GM12878 (cell line): ENCODE results near the gene DDHD1. TPM values are rescaled to one million over a fixed set of nuclear protein-coding genes. Genes with fewer than 3 reads are reported as not detected.

Experiments used
- ATAC-seq: fragments of 200-7000 bp; cut with Tn5 transposase; 3 replicates; pipeline ENCODE4 v1.9.1; 2020; ENCODE audit warnings: mild to moderate bottlenecking, moderate library complexity
- BruUV-seq: library from RNA; stranded (reverse); fragments of 400-500 nt; replicated peaks from 2 replicates; lab custom pipeline; 2021; lab: Mats Ljungman, UMichigan
- CTCF ChIA-PET: fragments of 300-600 bp; sonication (Branson Sonifier 250); formaldehyde crosslinking; extraction: SDS; loops from one replicate; lab custom pipeline; 2021; ENCODE audit warnings: inconsistent platforms; lab: Yijun Ruan, JAX
- POLR2A ChIA-PET: fragments of 350-600 bp; formaldehyde crosslinking; extraction: SDS; loops from one replicate; lab custom pipeline; 2021; ENCODE audit warnings: inconsistent platforms; lab: Charles Lee
- RAD21 ChIA-PET: fragments of 300-600 bp; sonication (Branson Sonifier 250); formaldehyde crosslinking; loops from one replicate; lab custom pipeline; 2023; ENCODE audit warnings: antibody characterized with exemption; ENCODE audit not compliant: unreplicated experiment; lab: Charles Lee
- SMC1A ChIA-PET: fragments of 300-600 bp; sonication (Branson Sonifier 250); formaldehyde crosslinking; loops from one replicate; lab custom pipeline; 2023; ENCODE audit not compliant: unreplicated experiment, uncharacterized antibody; lab: Charles Lee
- DNase-seq: peaks from one replicate; pipeline ENCODE4 v3.0.0-alpha.2; 2011; ENCODE audit warnings: low read depth, low spot score
- FAIRE-seq: peaks from 3 replicates; lab custom pipeline; 2011; peaks lifted over from hg19 to GRCh38; lab: Jason Lieb, UNC
- H2AFZ ChIP-seq: 2 replicates; pipeline ENCODE4 v1.6.0; 2011; ENCODE audit warnings: low read depth, low read length, control low read depth; ENCODE audit not compliant: control insufficient read depth
- H3K27ac ChIP-seq: 2 replicates; pipeline ENCODE4 v1.5.1; 2011; ENCODE audit warnings: control low read depth; ENCODE audit not compliant: control insufficient read depth, insufficient read depth
- H3K27me3 ChIP-seq, 2 experiments: replicated peaks in 1 of 2; 2 replicates each; pipeline versions ENCODE4 v1.6.0 to v1.6.1; 2011; ENCODE audit warnings: low read length in 1 of 2; ENCODE audit not compliant: control insufficient read depth in 2 of 2, insufficient read depth in 2 of 2
- H3K36me3 ChIP-seq, 2 experiments: 2 replicates each; pipeline ENCODE4 v1.5.1; 2011; ENCODE audit warnings: low read length in 1 of 2; ENCODE audit not compliant: control insufficient read depth in 2 of 2, insufficient read depth in 2 of 2
- H3K4me1 ChIP-seq: 2 replicates; pipeline ENCODE4 v1.6.1; 2011; ENCODE audit warnings: mild to moderate bottlenecking, low read length, moderate library complexity, mixed read lengths; ENCODE audit not compliant: control insufficient read depth, insufficient read depth
- H3K4me2 ChIP-seq: 2 replicates; pipeline ENCODE4 v1.6.0; 2011; ENCODE audit warnings: control low read depth; ENCODE audit not compliant: control insufficient read depth, insufficient read depth
- H3K4me3 ChIP-seq: fragments of 200-600 bp; sonication (generic); 2 replicates; pipeline ENCODE4 v1.5.1; 2016
- H3K79me2 ChIP-seq: 2 replicates; pipeline ENCODE4 v1.6.0; 2011; ENCODE audit warnings: low read length; ENCODE audit not compliant: control insufficient read depth, insufficient read depth
- H3K9ac ChIP-seq: 2 replicates; pipeline ENCODE4 v1.8.0; 2011; ENCODE audit warnings: low read length, control low read depth, mixed read lengths; ENCODE audit not compliant: control insufficient read depth, insufficient read depth
- H3K9me3 ChIP-seq: replicated peaks from 3 replicates; pipeline ENCODE4 v1.5.1; 2011; ENCODE audit warnings: mild to moderate bottlenecking, low read length; ENCODE audit not compliant: control insufficient read depth, insufficient read depth
- H4K20me1 ChIP-seq: 2 replicates; pipeline ENCODE4 v1.6.0; 2011; ENCODE audit not compliant: control insufficient read depth, insufficient read depth
- EZH2 ChIP-seq: IDR thresholded peaks from 2 replicates; pipeline ENCODE4 v1.6.1; 2012; ENCODE audit warnings: low read depth, mild to moderate bottlenecking, control low read depth, inconsistent platforms, low read length, borderline replicate concordance; ENCODE audit not compliant: control insufficient read depth
- KDM1A ChIP-seq: fragments of 200-600 bp; sonication (generic); IDR thresholded peaks from 2 replicates; pipeline ENCODE4 v1.6.1; 2016; ENCODE audit warnings: borderline replicate concordance
- NFYA ChIP-seq: IDR thresholded peaks from 2 replicates; pipeline ENCODE4 v1.6.1; 2011; ENCODE audit warnings: low read depth, mild to moderate bottlenecking, low read length, improper control_type of control experiment, borderline replicate concordance
- RUNX3 ChIP-seq: IDR thresholded peaks from 2 replicates; pipeline ENCODE4 v1.6.1; 2012; ENCODE audit warnings: low read length, inconsistent platforms
- WGBS: methylation state at CpG from one replicate; pipeline ENCODE4 v1.1.6; 2016; ENCODE audit warnings: low lambda C conversion rate; ENCODE audit not compliant: insufficient replicate concordance, insufficient coverage; ENCODE audit errors: missing lambda C conversion rate; 5-methylcytosine and 5-hydroxymethylcytosine counted together
- in situ Hi-C: fragments of 300-500 bp; cut with MboI; formaldehyde crosslinking; loops from 9 replicates; pipeline ENCODE4 v1.14.3; 2018; ENCODE audit warnings: mixed read lengths
- intact Hi-C: fragments of 100-400 bp; cut with micrococcal nuclease; formaldehyde crosslinking; loops from one replicate; pipeline ENCODE4 v1.14.2; 2022; ENCODE audit not compliant: unreplicated experiment
- polyA plus RNA-seq, 11 experiments: library from polyadenylated mRNA; depleted of rRNA in 4 of 11; unstranded in 6 of 11; stranded (reverse) in 5 of 11; fragments of >200 nt; fragmentation: Nextera tagmentation in 4 of 11; fragmentation: Illumina TruSeq in 1 of 11; extraction: Ambion mirVana in 4 of 11; extraction: Trizol in 1 of 11; gene quantifications; 1 replicate in 1 of 11; 2 replicates in 10 of 11; pipeline versions ENCODE4 v1.2.1 to v1.2.3, GENCODE V29; 2011 to 2016; ENCODE audit warnings: inconsistent platforms in 2 of 11, missing spikeins in 2 of 11, low read depth in 1 of 11
- total RNA-seq, 4 experiments: library from RNA; depleted of rRNA in 3 of 4; stranded (reverse); fragments of >200 nt in 3 of 4; fragmentation: Illumina TruSeq in 1 of 4; extraction: Trizol in 1 of 4; gene quantifications; 2 replicates each; pipeline versions ENCODE4 v1.2.1 to v1.2.3, GENCODE V29; 2013 to 2021
- TF ChIP-seq, protein P1 (sequence below): fragments of 450-650 bp; IDR thresholded peaks from 2 replicates; pipeline ENCODE4 v1.6.1; 2017; ENCODE audit warnings: mild to moderate bottlenecking, moderate library complexity

DDHD1 gene
- total and polyA plus RNA-seq, 10 of the 15 experiments (the other 5 are each of a cell fraction or from before 2014, with no cell fraction given) = 7.7 to 52.3 (median 28.5) TPM

DNA sequence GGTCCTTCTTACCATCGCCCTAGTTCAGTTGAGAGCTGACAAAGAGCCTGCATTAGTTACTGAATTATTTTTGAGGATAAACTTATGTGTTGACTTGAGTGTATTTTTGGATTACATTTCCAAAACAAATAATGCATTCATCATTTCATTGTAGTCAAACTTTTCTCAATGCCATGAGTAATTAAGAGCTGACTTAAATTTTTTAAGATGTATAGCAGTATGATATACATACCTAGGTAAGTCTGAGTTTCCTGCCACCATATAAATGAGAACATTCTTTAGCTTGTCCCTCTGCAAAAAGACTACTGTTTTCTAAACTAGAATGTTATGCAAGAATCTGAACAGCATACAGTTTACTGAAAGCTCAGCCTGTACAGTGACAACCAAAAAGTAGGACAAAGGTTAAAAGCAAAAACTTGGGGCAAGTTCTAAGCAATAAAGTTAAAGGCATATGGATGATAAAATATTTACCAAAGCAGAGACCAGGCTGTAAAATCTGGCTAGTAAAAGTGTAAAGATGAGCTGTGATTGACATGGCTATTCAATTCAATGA is 120.2 kb downstream of the DDHD1 start:
- 95% methylated on average over 1 of the region's 1 CpG for WGBS
- in situ Hi-C loops (no loop called here), intact Hi-C loops (no loop called here)
- DNase-seq = no peak
- Histone ChIP-seq H3K27ac (no peak overlapping the region), H3K27me3 (no peaks in the 10 kb centered on the region), H3K4me2 (no peak overlapping the region), H3K9me3 (no peaks in the 10 kb centered on the region; the same call in 2 of the 3 replicates), H3K9ac (no peak overlapping the region), H3K4me1 (no peaks in the 10 kb centered on the region), H3K4me3 (no peak overlapping the region), H4K20me1 (no peaks in the 10 kb centered on the region), H2AFZ (no peak overlapping the region), H3K36me3 (peaks cover 0 to 22% of the 10 kb centered on the region in 2 experiments; a peak in 2 of 4 replicates), H3K79me2 (no peaks in the 10 kb centered on the region)
- SMC1A ChIA-PET = interaction anchor here (1.0 kb wide), 1 partner anchor 10 kb away, joined by 3 read pairs; no protein-coding TSS in a partner anchor
- RAD21 ChIA-PET = no interaction called here
- CTCF ChIA-PET = interaction anchor here (0.6 to 0.8 kb wide), 2 partner anchors 10 to 617 kb away, joined by 3 read pairs; no protein-coding TSS in a partner anchor
- no peak for ATAC-seq
- no peak for FAIRE-seq
- TF ChIP-seq, protein P1, sequence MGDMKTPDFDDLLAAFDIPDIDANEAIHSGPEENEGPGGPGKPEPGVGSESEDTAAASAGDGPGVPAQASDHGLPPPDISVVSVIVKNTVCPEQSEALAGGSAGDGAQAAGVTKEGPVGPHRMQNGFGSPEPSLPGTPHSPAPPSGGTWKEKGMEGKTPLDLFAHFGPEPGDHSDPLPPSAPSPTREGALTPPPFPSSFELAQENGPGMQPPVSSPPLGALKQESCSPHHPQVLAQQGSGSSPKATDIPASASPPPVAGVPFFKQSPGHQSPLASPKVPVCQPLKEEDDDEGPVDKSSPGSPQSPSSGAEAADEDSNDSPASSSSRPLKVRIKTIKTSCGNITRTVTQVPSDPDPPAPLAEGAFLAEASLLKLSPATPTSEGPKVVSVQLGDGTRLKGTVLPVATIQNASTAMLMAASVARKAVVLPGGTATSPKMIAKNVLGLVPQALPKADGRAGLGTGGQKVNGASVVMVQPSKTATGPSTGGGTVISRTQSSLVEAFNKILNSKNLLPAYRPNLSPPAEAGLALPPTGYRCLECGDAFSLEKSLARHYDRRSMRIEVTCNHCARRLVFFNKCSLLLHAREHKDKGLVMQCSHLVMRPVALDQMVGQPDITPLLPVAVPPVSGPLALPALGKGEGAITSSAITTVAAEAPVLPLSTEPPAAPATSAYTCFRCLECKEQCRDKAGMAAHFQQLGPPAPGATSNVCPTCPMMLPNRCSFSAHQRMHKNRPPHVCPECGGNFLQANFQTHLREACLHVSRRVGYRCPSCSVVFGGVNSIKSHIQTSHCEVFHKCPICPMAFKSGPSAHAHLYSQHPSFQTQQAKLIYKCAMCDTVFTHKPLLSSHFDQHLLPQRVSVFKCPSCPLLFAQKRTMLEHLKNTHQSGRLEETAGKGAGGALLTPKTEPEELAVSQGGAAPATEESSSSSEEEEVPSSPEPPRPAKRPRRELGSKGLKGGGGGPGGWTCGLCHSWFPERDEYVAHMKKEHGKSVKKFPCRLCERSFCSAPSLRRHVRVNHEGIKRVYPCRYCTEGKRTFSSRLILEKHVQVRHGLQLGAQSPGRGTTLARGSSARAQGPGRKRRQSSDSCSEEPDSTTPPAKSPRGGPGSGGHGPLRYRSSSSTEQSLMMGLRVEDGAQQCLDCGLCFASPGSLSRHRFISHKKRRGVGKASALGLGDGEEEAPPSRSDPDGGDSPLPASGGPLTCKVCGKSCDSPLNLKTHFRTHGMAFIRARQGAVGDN = no peak
- TF ChIP-seq EZH2 (no peak), NFYA (no peak), KDM1A (no peak), RUNX3 (no peak)
- BruUV-seq = no TSS peak
- POLR2A ChIA-PET = no interaction called here
